Keratinocyte (primary cell): Measurements from ENCODE around the gene PMVK. TPM values are rescaled to one million over a fixed set of nuclear protein-coding genes. Genes with fewer than 3 reads are reported as not detected.

Source experiments
- DNase-seq: peaks from one replicate; pipeline ENCODE4 v3.0.0-alpha.2; 2011; ENCODE audit warnings: low read depth, missing footprints, low spot score
- FAIRE-seq: peaks from 2 replicates; lab custom pipeline; 2011; peaks lifted over from hg19 to GRCh38; lab: Jason Lieb, UNC
- H2AFZ ChIP-seq: 2 replicates; pipeline ENCODE4 v1.6.0; 2012; ENCODE audit warnings: low read length, control low read depth, inconsistent platforms; ENCODE audit not compliant: control insufficient read depth
- H3K27ac ChIP-seq: 2 replicates; pipeline ENCODE4 v1.5.1; 2011; ENCODE audit warnings: low read length; ENCODE audit not compliant: control insufficient read depth, insufficient read depth
- H3K27me3 ChIP-seq: 3 replicates; pipeline ENCODE4 v1.6.0; 2011; ENCODE audit warnings: low read length; ENCODE audit not compliant: control insufficient read depth, insufficient read depth; ENCODE audit errors: extremely low read depth
- H3K36me3 ChIP-seq, 2 experiments: 2 replicates in 1 of 2; 3 replicates in 1 of 2; pipeline ENCODE4 v1.5.1; 2011; ENCODE audit warnings: low read length in 2 of 2, mild to moderate bottlenecking in 1 of 2; ENCODE audit not compliant: control insufficient read depth in 2 of 2, insufficient read depth in 2 of 2; ENCODE audit errors: extremely low read depth in 1 of 2
- H3K4me1 ChIP-seq: 3 replicates; pipeline ENCODE4 v1.5.1; 2011; ENCODE audit warnings: low read length; ENCODE audit not compliant: control insufficient read depth, insufficient read depth; ENCODE audit errors: extremely low read depth
- H3K4me2 ChIP-seq: 3 replicates; pipeline ENCODE4 v1.6.0; 2011; ENCODE audit warnings: low read depth, low read length; ENCODE audit not compliant: control insufficient read depth, insufficient read depth; ENCODE audit errors: extremely low read depth
- H3K4me3 ChIP-seq, 3 experiments: fragments of 200-600 bp in 1 of 3; sonication (generic) in 1 of 3; 2 replicates in 2 of 3; 3 replicates in 1 of 3; pipeline ENCODE4 v1.5.1; 2011 to 2016; ENCODE audit warnings: low read length in 3 of 3, mild to moderate bottlenecking in 3 of 3, control low read depth in 2 of 3, inconsistent platforms in 1 of 3, low read depth in 1 of 3, mixed read lengths in 1 of 3, mixed run types in 1 of 3, moderate library complexity in 1 of 3; ENCODE audit not compliant: control insufficient read depth in 2 of 3, insufficient read depth in 2 of 3; ENCODE audit errors: extremely low read depth in 1 of 3
- H3K79me2 ChIP-seq: 2 replicates; pipeline ENCODE4 v1.6.0; 2012; ENCODE audit warnings: low read length; ENCODE audit not compliant: control insufficient read depth, insufficient read depth
- H3K9ac ChIP-seq: 3 replicates; pipeline ENCODE4 v1.6.0; 2011; ENCODE audit warnings: low read length; ENCODE audit not compliant: control insufficient read depth, insufficient read depth; ENCODE audit errors: extremely low read depth
- H3K9me1 ChIP-seq: 3 replicates; pipeline ENCODE4 v1.6.0; 2011; ENCODE audit warnings: low read length; ENCODE audit not compliant: control insufficient read depth, insufficient read depth; ENCODE audit errors: extremely low read depth
- H3K9me3 ChIP-seq: 2 replicates; pipeline ENCODE4 v1.5.1; 2012; ENCODE audit warnings: low read depth, low read length; ENCODE audit not compliant: control insufficient read depth
- H4K20me1 ChIP-seq: 3 replicates; pipeline ENCODE4 v1.6.0; 2011; ENCODE audit warnings: low read length; ENCODE audit not compliant: control insufficient read depth, insufficient read depth; ENCODE audit errors: extremely low read depth
- CTCF ChIP-seq, 3 experiments: IDR thresholded peaks in 1 of 3; conservative IDR thresholded peaks in 1 of 3; optimal IDR thresholded peaks in 1 of 3; 2 replicates in 2 of 3; 3 replicates in 1 of 3; pipeline versions ENCODE3 to v1.5.1; 2011; ENCODE audit warnings: low read length in 3 of 3, mild to moderate bottlenecking in 3 of 3, moderate library complexity in 2 of 3, control low read depth in 1 of 3, inconsistent platforms in 1 of 3; ENCODE audit not compliant: insufficient read depth in 2 of 3; ENCODE audit errors: extremely low read depth in 1 of 3
- EZH2 ChIP-seq: IDR thresholded peaks from one replicate; pipeline ENCODE4 v1.6.1; 2012; ENCODE audit warnings: inconsistent platforms, mild to moderate bottlenecking, low read length, moderate library complexity
- dilution Hi-C: fragments of 300-500 bp; cut with MboI; formaldehyde crosslinking; loops from one replicate; pipeline ENCODE4 v1.7.0; 2020; ENCODE audit warnings: low sequenced_read_pairs; ENCODE audit not compliant: extremely low pct_ligation_motif_present
- polyA plus RNA-seq, 5 experiments: library from polyadenylated mRNA; depleted of rRNA in 3 of 5; stranded (reverse) in 3 of 5; stranded (forward) in 1 of 5; unstranded in 1 of 5; fragments of >200 nt; gene quantifications; 1 replicate in 1 of 5; 2 replicates in 3 of 5; 3 replicates in 1 of 5; pipeline versions ENCODE4 v1.2.1 to v1.2.3, GENCODE V29; 2011 to 2012; ENCODE audit warnings: missing spikeins in 2 of 5, low read depth in 1 of 5, low replicate concordance in 1 of 5

The PMVK gene
- polyA plus RNA-seq, 1 donor (not counting 4 experiments of a cell fraction or from before 2014, with no cell fraction given), result 25.1 TPM

GRCh38 chr1:154951901-154952657 lies 15.6 kb upstream of the PMVK start:
- dilution Hi-C loops, result no loop called here
- Histone ChIP-seq H3K9ac (no peak overlapping the region), H3K79me2 (no peaks in the 10 kb centered on the region), H2AFZ (no peak overlapping the region), H3K4me2 (no peak overlapping the region), H3K9me1 (no peaks in the 10 kb centered on the region), H3K9me3 (no peaks in the 10 kb centered on the region), H3K27me3 (no peaks in the 10 kb centered on the region), H3K36me3 (peaks cover 0 to 13% of the 10 kb centered on the region in 2 experiments), H3K27ac (no peak overlapping the region), H4K20me1 (no peaks in the 10 kb centered on the region), H3K4me1 (peaks cover 13% of the 10 kb centered on the region), H3K4me3 (no peak overlapping the region)
- no peak for DNase-seq
- no peak for FAIRE-seq
- TF ChIP-seq EZH2 (no peak), CTCF (optimal IDR thresholded peaks at IDR 0.05 in 1 of 3, IDR thresholded peaks at IDR 0.05 in 1 of 3, conservative IDR thresholded peaks at IDR 0.05 in 1 of 3; ENCODE audit: extremely low read depth in 1 of 3, insufficient read depth in 2 of 3, low read length in 3 of 3) (no peak)

GRCh38 chr1:154948079-154948478 lies 11.6 kb upstream of the PMVK start:
- no peak overlapping the region for H3K4me2 ChIP-seq
- no peaks in the 10 kb centered on the region for H3K9me3 ChIP-seq
- no peaks in the 10 kb centered on the region for H3K79me2 ChIP-seq
- peaks cover 0 to 24% of the 10 kb centered on the region in 2 experiments for H3K36me3 ChIP-seq
- no peaks in the 10 kb centered on the region for H3K9me1 ChIP-seq
- no peak overlapping the region for H2AFZ ChIP-seq
- no peaks in the 10 kb centered on the region for H4K20me1 ChIP-seq
- TF ChIP-seq CTCF (optimal IDR thresholded peaks at IDR 0.05 in 1 of 3, IDR thresholded peaks at IDR 0.05 in 1 of 3, conservative IDR thresholded peaks at IDR 0.05 in 1 of 3; ENCODE audit: extremely low read depth in 1 of 3, insufficient read depth in 2 of 3, low read length in 3 of 3), result no peak
- TF ChIP-seq EZH2, result no peak
- dilution Hi-C loops, result no loop called here
- FAIRE-seq (no peak), DNase-seq (no peak)
- H3K9ac ChIP-seq, result no peak overlapping the region
- H3K4me1 ChIP-seq, result no peaks in the 10 kb centered on the region
- H3K27me3 ChIP-seq, result no peaks in the 10 kb centered on the region
- H3K4me3 ChIP-seq, result no peak overlapping the region
- H3K27ac ChIP-seq, result no peak overlapping the region
